Measurements from ENCODE around the gene TGIF2.
"Not testable (repeated sequence)": the region's sequence is repeated elsewhere in the genome, so short reads cannot be mapped to it uniquely, and the experiment has no call there.

The TGIF2 gene

DNA sequence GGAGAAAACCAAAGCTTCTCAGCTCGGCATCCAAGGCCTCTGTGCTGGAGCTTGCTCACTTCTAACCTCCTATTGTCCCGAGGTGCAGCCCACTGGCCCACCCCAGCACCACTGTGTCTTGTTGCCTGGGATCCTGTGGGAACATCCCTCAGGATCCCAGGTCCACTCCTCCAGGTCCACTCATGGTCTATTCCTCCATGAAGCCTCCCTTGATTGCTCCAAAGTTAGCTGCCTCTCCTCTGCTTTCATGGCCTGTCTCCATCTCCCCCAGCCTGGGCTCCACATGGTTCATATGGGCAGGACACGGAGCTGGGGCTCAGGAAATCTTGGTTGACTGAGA is 58.7 kb downstream of the TGIF2 start:
- Histone ChIP-seq H3K4me2 (no peak overlapping the region), H3K4me3 (IDR thresholded peaks at IDR 0.05; ENCODE audit: insufficient read depth, low read depth, low read length) (no peak overlapping the region), H3K36me3 (ENCODE audit: insufficient read depth) (no peaks in the 10 kb centered on the region), H3K4me1 (ENCODE audit: low read depth, poor library complexity, severe bottlenecking) (peaks cover 21% of the 10 kb centered on the region), H4K20me1 (ENCODE audit: insufficient read depth) (no peaks in the 10 kb centered on the region), H2AFZ (ENCODE audit: low read depth) (no peak overlapping the region), H3K27ac (no peak overlapping the region), H3K27me3 (ENCODE audit: insufficient read depth, low read depth) (no peaks in the 10 kb centered on the region), H3K9ac (no peak overlapping the region), H3K79me2 (ENCODE audit: insufficient read depth, low read depth) (no peaks in the 10 kb centered on the region)
- TF ChIP-seq, protein P1, sequence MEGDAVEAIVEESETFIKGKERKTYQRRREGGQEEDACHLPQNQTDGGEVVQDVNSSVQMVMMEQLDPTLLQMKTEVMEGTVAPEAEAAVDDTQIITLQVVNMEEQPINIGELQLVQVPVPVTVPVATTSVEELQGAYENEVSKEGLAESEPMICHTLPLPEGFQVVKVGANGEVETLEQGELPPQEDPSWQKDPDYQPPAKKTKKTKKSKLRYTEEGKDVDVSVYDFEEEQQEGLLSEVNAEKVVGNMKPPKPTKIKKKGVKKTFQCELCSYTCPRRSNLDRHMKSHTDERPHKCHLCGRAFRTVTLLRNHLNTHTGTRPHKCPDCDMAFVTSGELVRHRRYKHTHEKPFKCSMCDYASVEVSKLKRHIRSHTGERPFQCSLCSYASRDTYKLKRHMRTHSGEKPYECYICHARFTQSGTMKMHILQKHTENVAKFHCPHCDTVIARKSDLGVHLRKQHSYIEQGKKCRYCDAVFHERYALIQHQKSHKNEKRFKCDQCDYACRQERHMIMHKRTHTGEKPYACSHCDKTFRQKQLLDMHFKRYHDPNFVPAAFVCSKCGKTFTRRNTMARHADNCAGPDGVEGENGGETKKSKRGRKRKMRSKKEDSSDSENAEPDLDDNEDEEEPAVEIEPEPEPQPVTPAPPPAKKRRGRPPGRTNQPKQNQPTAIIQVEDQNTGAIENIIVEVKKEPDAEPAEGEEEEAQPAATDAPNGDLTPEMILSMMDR (conservative IDR thresholded peaks at IDR 0.05; ENCODE audit: low read depth, low read length): no peak

DNA sequence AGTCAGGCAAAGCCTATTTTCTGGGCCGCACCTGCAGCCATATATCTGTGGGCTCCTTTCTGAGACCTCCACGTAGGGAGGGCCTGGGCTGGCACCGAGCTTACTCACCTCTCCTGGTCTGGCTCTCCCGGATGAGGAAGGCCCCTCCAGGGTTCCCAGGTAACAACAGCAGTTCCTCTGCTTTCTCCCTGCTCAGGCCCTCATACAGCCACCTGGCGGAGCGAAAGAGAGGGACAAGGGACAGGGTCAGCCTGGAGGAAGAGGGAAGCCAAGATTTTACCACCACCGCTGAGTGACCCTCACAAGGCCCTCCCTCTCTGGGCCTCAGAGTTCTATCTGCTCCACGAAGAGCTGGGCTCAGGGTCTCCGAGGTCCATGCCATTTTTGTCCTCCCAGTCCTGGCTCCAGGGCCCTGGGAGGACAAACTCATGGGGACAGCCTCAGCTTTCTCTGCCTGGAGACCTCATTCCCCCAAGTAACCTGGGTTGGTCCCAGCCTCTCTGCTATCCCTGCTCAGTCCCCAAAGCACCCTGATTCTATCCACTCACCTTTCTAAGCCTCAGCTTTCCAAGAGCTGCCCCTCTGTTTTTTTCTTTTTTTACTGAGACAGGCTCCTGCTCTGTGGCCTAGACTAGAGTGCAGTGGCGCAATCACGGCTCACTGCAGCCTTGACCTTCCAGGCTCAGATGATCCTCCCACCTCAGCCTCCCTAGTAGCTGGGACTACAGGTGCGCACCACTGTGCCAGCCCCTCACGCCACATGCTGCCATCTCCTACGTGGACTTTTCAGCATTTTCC is 59.3 kb downstream of the TGIF2 start:
- no peaks in the 10 kb centered on the region for H3K27me3 ChIP-seq (ENCODE audit: insufficient read depth, low read depth)
- no peak overlapping the region for H3K27ac ChIP-seq
- H2AFZ ChIP-seq (ENCODE audit: low read depth): no peak overlapping the region
- no peak overlapping the region for H3K9ac ChIP-seq
- H3K79me2 ChIP-seq (ENCODE audit: insufficient read depth, low read depth): no peaks in the 10 kb centered on the region
- no peak overlapping the region for H3K4me3 ChIP-seq (IDR thresholded peaks at IDR 0.05; ENCODE audit: insufficient read depth, low read depth, low read length)
- H3K4me2 ChIP-seq: no peak overlapping the region
- peaks cover 21% of the 10 kb centered on the region for H3K4me1 ChIP-seq (ENCODE audit: low read depth, poor library complexity, severe bottlenecking)
- no peaks in the 10 kb centered on the region for H4K20me1 ChIP-seq (ENCODE audit: insufficient read depth)
- TF ChIP-seq, protein P1 (conservative IDR thresholded peaks at IDR 0.05; ENCODE audit: low read depth, low read length): no peak
- no peaks in the 10 kb centered on the region for H3K36me3 ChIP-seq (ENCODE audit: insufficient read depth)

DNA sequence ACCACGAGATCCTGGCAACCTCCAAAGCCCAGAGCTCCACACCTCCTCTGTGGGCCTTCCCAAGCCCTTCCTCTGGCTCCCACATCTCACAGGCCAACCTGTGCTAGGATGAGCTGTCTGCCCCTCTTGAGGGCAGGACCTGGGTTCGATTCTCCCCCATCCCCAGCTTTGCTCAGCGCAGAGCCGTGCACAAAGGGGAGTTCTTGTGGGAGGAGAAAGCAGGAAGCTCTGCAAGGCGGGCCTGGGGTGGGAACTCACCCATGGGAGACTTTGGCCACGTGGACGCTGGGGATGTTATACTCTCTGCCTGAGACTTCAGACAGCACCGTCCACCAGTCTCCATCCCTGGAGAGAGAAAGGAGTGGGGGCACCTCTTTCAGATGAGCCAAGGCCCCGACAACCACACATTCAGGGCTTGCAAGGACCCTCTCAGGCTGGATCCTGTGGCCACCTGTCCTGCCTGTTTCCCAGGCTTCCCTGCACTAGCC is 59.9 kb downstream of the TGIF2 start:
- H3K4me2 ChIP-seq: no peak overlapping the region
- H4K20me1 ChIP-seq (ENCODE audit: insufficient read depth): no peaks in the 10 kb centered on the region
- H3K27ac ChIP-seq: no peak overlapping the region
- H3K4me3 ChIP-seq (IDR thresholded peaks at IDR 0.05; ENCODE audit: insufficient read depth, low read depth, low read length): no peak overlapping the region
- H3K36me3 ChIP-seq (ENCODE audit: insufficient read depth): no peaks in the 10 kb centered on the region
- TF ChIP-seq, protein P1 (conservative IDR thresholded peaks at IDR 0.05; ENCODE audit: low read depth, low read length): no peak
- no peaks in the 10 kb centered on the region for H3K79me2 ChIP-seq (ENCODE audit: insufficient read depth, low read depth)
- H2AFZ ChIP-seq (ENCODE audit: low read depth): no peak overlapping the region
- H3K27me3 ChIP-seq (ENCODE audit: insufficient read depth, low read depth): no peaks in the 10 kb centered on the region
- no peak overlapping the region for H3K9ac ChIP-seq
- H3K4me1 ChIP-seq (ENCODE audit: low read depth, poor library complexity, severe bottlenecking): peaks cover 21% of the 10 kb centered on the region

DNA sequence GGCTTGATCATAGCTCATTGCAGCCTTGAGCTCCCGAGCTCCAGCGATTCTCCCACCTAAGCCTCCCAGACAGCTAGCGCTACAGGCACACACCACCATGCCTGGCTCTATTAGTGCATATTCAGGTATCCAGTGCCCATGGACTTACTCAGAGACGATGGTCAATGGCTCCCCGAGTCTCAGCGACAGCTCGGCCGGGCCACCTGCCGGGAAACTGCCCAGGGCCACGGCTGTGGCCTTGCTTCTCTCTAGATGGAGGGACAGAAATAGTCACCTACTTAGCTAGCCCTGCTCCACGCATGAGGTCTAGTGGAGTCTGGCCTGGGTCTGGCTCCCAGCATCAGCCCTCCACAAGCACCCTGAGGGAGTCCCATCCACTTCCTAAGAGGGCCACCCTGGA is 60.9 kb downstream of the TGIF2 start:
- Histone ChIP-seq H3K4me3 (IDR thresholded peaks at IDR 0.05; ENCODE audit: insufficient read depth, low read depth, low read length) (no peak overlapping the region), H3K4me1 (ENCODE audit: low read depth, poor library complexity, severe bottlenecking) (peaks cover 18% of the 10 kb centered on the region), H3K4me2 (no peak overlapping the region), H3K79me2 (ENCODE audit: insufficient read depth, low read depth) (no peaks in the 10 kb centered on the region), H3K27ac (no peak overlapping the region), H3K36me3 (ENCODE audit: insufficient read depth) (no peaks in the 10 kb centered on the region), H3K27me3 (ENCODE audit: insufficient read depth, low read depth) (no peaks in the 10 kb centered on the region), H4K20me1 (ENCODE audit: insufficient read depth) (no peaks in the 10 kb centered on the region), H2AFZ (ENCODE audit: low read depth) (no peak overlapping the region), H3K9ac (no peak overlapping the region)
- TF ChIP-seq, protein P1 (conservative IDR thresholded peaks at IDR 0.05; ENCODE audit: low read depth, low read length): no peak

DNA sequence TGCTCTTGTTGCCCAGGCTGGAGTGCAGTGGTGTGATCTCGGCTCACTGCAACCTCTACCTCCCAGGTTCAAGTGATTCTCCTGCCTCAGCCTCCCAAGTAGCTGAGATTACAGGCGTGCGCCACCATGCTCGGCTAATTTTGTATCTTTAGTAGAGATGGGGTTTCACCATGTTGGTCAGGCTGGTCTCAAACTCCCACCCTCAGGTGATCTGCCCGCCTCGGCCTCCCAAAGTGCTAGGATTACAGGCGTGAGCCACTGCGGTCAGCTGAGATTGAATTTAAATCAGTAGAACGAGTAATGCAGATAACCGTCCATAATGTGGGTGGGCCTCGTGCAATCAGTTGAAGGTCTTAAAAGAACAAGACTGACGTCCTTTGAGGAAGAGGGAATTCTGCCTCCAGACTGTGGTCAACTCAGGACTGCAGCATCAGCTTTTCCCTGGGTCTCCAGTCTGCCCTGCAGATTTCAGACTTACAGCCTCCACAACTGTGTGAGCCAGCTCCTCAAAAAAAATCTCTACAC is 65.5 kb downstream of the TGIF2 start:
- not testable (repeated sequence) for H3K27ac ChIP-seq; H3K9ac ChIP-seq; H3K79me2 ChIP-seq (ENCODE audit: insufficient read depth, low read depth); H4K20me1 ChIP-seq (ENCODE audit: insufficient read depth); H3K4me2 ChIP-seq; H3K36me3 ChIP-seq (ENCODE audit: insufficient read depth); H3K4me1 ChIP-seq (ENCODE audit: low read depth, poor library complexity, severe bottlenecking); H3K4me3 ChIP-seq (IDR thresholded peaks at IDR 0.05; ENCODE audit: insufficient read depth, low read depth, low read length); H3K27me3 ChIP-seq (ENCODE audit: insufficient read depth, low read depth); H2AFZ ChIP-seq (ENCODE audit: low read depth)
